Vagina (tissue), 2 donors: ENCODE measurements around the gene CLSTN1. TPM values are rescaled to one million over a fixed set of nuclear protein-coding genes. Genes with fewer than 3 reads are reported as not detected.

ENCODE experiments used
- DNase-seq, 2 donors: peaks; one replicate each; pipeline ENCODE4 v3.0.0-alpha.2; 2017; ENCODE audit errors: extremely low spot score in 2 of 2
- H3K27ac ChIP-seq: fragments of 200-600 bp; sonication (generic); one replicate; pipeline ENCODE4 v1.5.1; 2019
- H3K27me3 ChIP-seq: fragments of 200-600 bp; sonication (generic); one replicate; pipeline ENCODE4 v1.5.1; 2019
- H3K36me3 ChIP-seq, 2 donors: fragments of 200-600 bp; sonication (generic); one replicate each; pipeline ENCODE4 v1.5.1; 2017 to 2019
- H3K4me1 ChIP-seq: fragments of 200-600 bp; sonication (generic); one replicate; pipeline ENCODE4 v1.5.1; 2019
- H3K4me3 ChIP-seq, 2 donors: fragments of 200-600 bp; sonication (generic); 1 replicate in 1 of 2; 2 replicates in 1 of 2; pipeline ENCODE4 v1.5.1; 2016 to 2019
- H3K9me3 ChIP-seq: fragments of 200-600 bp; sonication (generic); one replicate; pipeline ENCODE4 v1.5.1; 2019
- POLR2A ChIP-seq, 2 donors: fragments of 450-650 bp; IDR thresholded peaks; one replicate each; pipeline ENCODE4 v1.6.1; 2017; ENCODE audit warnings: antibody characterized with exemption in 2 of 2, mild to moderate bottlenecking in 2 of 2, moderate library complexity in 2 of 2
- POLR2AphosphoS5 ChIP-seq, 2 donors: sonication (generic); formaldehyde crosslinking; IDR thresholded peaks; one replicate each; pipeline ENCODE4 v1.9.0; 2017; ENCODE audit warnings: antibody characterized with exemption in 2 of 2, mild to moderate bottlenecking in 2 of 2, low read depth in 1 of 2; ENCODE audit not compliant: insufficient read depth in 1 of 2
- intact Hi-C: fragments of 100-400 bp; cut with DNase I; formaldehyde crosslinking; loops from one replicate; pipeline ENCODE4 v1.15.1; 2023
- total RNA-seq: library from RNA; depleted of rRNA; stranded (reverse); fragments of >200 nt; gene quantifications from one replicate; pipeline ENCODE4 v1.2.3, GENCODE V29; 2016
- TF ChIP-seq, protein P1 (sequence below), 3 experiments: fragments of 450-650 bp in 2 of 3; fragments of 200-600 bp in 1 of 3; sonication (generic) in 1 of 3; IDR thresholded peaks; one replicate each; pipeline ENCODE4 v1.5.1; 2017 to 2019; ENCODE audit warnings: antibody characterized with exemption in 3 of 3, mild to moderate bottlenecking in 2 of 3, moderate library complexity in 2 of 3

CLSTN1 gene
- total RNA-seq, 1 donor from 2014 or later = 96.5 TPM

DNA sequence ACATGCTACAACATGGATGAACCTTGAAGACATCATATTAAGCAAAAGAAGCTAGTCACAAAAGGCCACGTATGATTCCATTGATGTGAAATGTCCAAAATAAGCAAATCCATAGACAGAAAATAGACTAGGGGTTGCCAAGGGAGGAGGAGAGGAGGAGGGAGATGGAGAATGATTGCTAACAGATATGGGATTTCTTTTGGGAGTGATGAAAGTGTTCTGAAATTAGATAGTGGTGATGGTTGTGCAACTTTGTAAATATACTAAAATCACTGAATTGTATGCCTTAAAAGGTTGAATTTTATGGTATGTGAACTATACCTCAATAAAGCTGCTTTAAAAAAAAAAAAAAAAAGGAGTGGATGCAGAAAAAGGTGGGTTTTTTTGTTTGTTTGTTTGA is 7.6 kb downstream of the CLSTN1 start:
- Histone ChIP-seq H3K4me1 (peaks cover 55% of the 10 kb centered on the region), H3K36me3 (no peaks in the 10 kb centered on the region)
- no peak for DNase-seq

DNA sequence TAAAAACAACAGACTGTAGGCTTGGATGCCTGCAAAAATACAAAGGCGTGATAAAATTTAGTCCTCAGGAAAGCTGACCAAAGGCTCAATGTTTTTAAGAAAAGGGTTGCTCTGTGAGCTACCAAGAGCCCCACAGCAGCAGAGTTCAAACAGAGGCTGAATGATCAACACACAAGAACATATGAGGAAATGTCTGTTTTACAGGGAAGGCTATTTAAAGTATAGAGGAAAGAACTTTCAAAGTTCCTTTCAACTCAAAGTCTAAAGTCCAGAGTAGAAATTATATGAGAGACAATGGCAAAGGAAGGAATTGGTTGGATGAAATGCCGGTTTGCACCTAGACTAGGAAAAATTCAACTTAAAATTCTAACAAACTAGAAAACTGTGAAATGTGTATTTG is 8.6 kb downstream of the CLSTN1 start:
- Histone ChIP-seq H3K4me3 (no peak overlapping the region), H3K27ac (no peak overlapping the region), H3K9me3 (no peaks in the 10 kb centered on the region), H3K4me1 (peaks cover 57% of the 10 kb centered on the region), H3K36me3 (no peaks in the 10 kb centered on the region), H3K27me3 (no peaks in the 10 kb centered on the region)
- TF ChIP-seq POLR2AphosphoS5 (IDR thresholded peaks at IDR 0.05; ENCODE audit: insufficient read depth in 1 of 2, low read depth in 1 of 2) (no peak), POLR2A (IDR thresholded peaks at IDR 0.05) (no peak)
- TF ChIP-seq, protein P1, sequence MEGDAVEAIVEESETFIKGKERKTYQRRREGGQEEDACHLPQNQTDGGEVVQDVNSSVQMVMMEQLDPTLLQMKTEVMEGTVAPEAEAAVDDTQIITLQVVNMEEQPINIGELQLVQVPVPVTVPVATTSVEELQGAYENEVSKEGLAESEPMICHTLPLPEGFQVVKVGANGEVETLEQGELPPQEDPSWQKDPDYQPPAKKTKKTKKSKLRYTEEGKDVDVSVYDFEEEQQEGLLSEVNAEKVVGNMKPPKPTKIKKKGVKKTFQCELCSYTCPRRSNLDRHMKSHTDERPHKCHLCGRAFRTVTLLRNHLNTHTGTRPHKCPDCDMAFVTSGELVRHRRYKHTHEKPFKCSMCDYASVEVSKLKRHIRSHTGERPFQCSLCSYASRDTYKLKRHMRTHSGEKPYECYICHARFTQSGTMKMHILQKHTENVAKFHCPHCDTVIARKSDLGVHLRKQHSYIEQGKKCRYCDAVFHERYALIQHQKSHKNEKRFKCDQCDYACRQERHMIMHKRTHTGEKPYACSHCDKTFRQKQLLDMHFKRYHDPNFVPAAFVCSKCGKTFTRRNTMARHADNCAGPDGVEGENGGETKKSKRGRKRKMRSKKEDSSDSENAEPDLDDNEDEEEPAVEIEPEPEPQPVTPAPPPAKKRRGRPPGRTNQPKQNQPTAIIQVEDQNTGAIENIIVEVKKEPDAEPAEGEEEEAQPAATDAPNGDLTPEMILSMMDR (IDR thresholded peaks at IDR 0.05) = no peak
- intact Hi-C loops = no loop called here
- DNase-seq = no peak

More for the DNA sequence above, 7.6 kb downstream of the CLSTN1 start:
- Histone ChIP-seq H3K4me3 (no peak overlapping the region), H3K9me3 (no peaks in the 10 kb centered on the region), H3K27me3 (no peaks in the 10 kb centered on the region), H3K27ac (no peak overlapping the region)
- intact Hi-C loops = loop anchor here (2.0 kb wide), 1 partner anchor 39 kb away; no protein-coding TSS in a partner anchor
- TF ChIP-seq POLR2A (IDR thresholded peaks at IDR 0.05) (no peak), POLR2AphosphoS5 (IDR thresholded peaks at IDR 0.05; ENCODE audit: insufficient read depth in 1 of 2, low read depth in 1 of 2) (no peak)
- TF ChIP-seq, protein P1 (IDR thresholded peaks at IDR 0.05) = no peak

DNA sequence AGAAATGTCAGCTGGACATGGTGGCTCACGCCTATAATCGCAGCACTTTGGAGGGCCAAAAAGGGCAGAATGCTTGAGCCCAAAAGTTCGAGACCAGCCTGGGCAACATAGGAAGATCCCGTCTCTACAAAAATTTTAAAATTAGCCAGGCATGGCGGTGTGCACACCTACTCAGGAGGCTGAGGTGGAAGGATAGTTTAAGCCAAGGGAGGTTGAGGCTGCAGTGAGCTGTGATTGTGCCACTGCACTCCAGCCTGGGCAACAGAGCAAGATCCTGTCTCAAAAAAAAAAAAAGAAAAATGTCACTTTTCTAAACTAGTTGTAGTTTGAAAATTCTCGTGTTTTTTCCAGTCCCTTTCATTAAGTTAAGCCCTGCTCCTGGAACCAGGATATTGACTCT is 9.1 kb downstream of the CLSTN1 start:
- peaks cover 61% of the 10 kb centered on the region for H3K4me1 ChIP-seq
- no peak overlapping the region for H3K4me3 ChIP-seq
- no peak for DNase-seq
- H3K27ac ChIP-seq = no peak overlapping the region
- TF ChIP-seq, protein P1 (IDR thresholded peaks at IDR 0.05) = no peak
- TF ChIP-seq POLR2AphosphoS5 (IDR thresholded peaks at IDR 0.05; ENCODE audit: insufficient read depth in 1 of 2, low read depth in 1 of 2) (no peak), POLR2A (IDR thresholded peaks at IDR 0.05) (no peak)
- intact Hi-C loops = no loop called here
- H3K27me3 ChIP-seq = no peaks in the 10 kb centered on the region
- no peaks in the 10 kb centered on the region for H3K9me3 ChIP-seq
- H3K36me3 ChIP-seq = no peaks in the 10 kb centered on the region

DNA sequence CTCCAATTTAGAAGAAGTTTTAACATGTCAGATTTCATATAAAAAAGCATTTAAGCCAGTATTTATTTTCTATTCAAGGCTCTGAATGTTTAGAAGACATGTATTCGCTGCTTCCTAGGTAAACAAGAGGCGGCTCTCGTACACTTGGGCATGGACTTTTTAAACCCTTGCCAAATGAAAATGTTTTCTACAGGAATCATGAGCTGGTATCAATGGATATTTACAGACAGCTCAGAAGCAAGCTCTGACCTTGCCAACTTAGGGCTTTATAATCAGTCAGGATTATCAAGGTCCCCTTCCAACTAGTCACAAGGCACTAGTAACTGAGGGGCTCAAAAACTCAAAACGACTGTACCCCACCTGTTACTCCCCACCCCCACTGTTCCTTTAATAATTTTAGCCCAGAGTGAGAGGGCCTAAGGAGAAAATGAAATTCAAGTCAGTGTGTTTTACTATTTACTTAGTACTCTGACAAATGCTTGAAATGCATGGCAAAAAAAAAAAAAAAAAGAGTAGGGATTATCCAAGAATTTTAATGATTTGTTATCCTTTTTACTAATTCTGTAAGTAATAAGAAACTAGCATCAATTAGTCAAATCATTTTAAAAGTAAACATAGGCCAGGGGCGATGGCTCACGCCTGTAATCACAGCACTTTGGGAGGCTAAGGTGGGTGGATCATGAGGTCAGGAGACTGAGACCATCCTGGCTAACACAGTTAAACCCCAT is 12.4 kb downstream of the CLSTN1 start:
- Histone ChIP-seq H3K36me3 (no peaks in the 10 kb centered on the region), H3K27me3 (no peaks in the 10 kb centered on the region), H3K4me3 (no peak overlapping the region), H3K27ac (no peak overlapping the region), H3K4me1 (peaks cover 67% of the 10 kb centered on the region), H3K9me3 (no peaks in the 10 kb centered on the region)
- intact Hi-C loops = no loop called here
- no peak for DNase-seq
- TF ChIP-seq, protein P1 (IDR thresholded peaks at IDR 0.05) = no peak
- TF ChIP-seq POLR2A (IDR thresholded peaks at IDR 0.05) = no peak
- no peak for TF ChIP-seq POLR2AphosphoS5 (IDR thresholded peaks at IDR 0.05; ENCODE audit: insufficient read depth in 1 of 2, low read depth in 1 of 2)

DNA sequence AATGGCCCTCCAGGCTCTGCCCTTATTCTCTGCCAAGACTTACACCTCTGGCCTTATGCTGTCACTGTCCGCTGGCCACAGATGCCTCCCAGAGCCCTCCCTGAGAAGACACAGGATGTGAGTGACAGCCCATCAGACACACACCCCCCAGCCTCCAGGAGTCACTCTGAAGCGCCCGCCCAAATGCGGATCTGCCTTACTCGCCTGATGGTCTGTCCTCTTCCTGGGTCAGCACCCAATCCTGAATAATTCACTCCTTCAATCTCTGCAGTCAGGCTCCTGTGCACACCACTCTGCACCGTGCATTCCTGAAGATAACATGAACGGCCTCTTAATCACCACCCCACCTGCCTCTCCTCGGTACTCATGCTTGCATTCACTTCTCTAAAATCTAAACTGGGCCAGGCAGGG is 14.7 kb downstream of the CLSTN1 start:
- H3K4me3 ChIP-seq = no peak overlapping the region
- TF ChIP-seq POLR2AphosphoS5 (IDR thresholded peaks at IDR 0.05; ENCODE audit: insufficient read depth in 1 of 2, low read depth in 1 of 2) = no peak
- TF ChIP-seq, protein P1 (IDR thresholded peaks at IDR 0.05) = no peak
- no peak for TF ChIP-seq POLR2A (IDR thresholded peaks at IDR 0.05)
- H3K4me1 ChIP-seq = peaks cover 62% of the 10 kb centered on the region
- no peaks in the 10 kb centered on the region for H3K9me3 ChIP-seq
- DNase-seq = no peak
- H3K27me3 ChIP-seq = no peaks in the 10 kb centered on the region
- no peak overlapping the region for H3K27ac ChIP-seq
- intact Hi-C loops = no loop called here
- H3K36me3 ChIP-seq = no peaks in the 10 kb centered on the region
